ENCODE results near the gene VPS37D.

Gene VPS37D

GRCh38 chr7:73688288-73688687, 20.7 kb downstream of the VPS37D start:
- no peak overlapping the region for H3K9ac ChIP-seq
- H3K4me2 ChIP-seq = no peak overlapping the region
- no peaks in the 10 kb centered on the region for H3K9me3 ChIP-seq (replicated peaks in 1 of 11)
- peaks cover 18 to 67% (median 46%) of the 10 kb centered on the region in 10 experiments for H3K4me1 ChIP-seq
- H3K36me3 ChIP-seq = peaks cover 62 to 84% (median 78%) of the 10 kb centered on the region in 11 experiments
- H4K20me1 ChIP-seq = peaks cover 0 to 96% (median 82%) of the 10 kb centered on the region in 11 experiments; a peak in 20 of 22 replicates
- H3K27ac ChIP-seq = no peak overlapping the region
- H3K27me3 ChIP-seq = no peaks in the 10 kb centered on the region
- H3K4me3 ChIP-seq = no peak overlapping the region
- no peak for TF ChIP-seq Cebpa-rat (IDR thresholded peaks at IDR 0.05)

- Histone ChIP-seq H3K36me3 (peaks cover 86 to 100% (median 96%) of the 10 kb centered on the region in 11 experiments), H3K4me1 (peaks cover 27 to 69% (median 54%) of the 10 kb centered on the region in 10 experiments), H3K9me3 (replicated peaks in 1 of 11) (no peaks in the 10 kb centered on the region), H3K4me3 (no peak overlapping the region), H3K27me3 (no peaks in the 10 kb centered on the region), H3K9ac (no peak overlapping the region), H3K4me2 (peak overlapping the region in 1 of 11 experiments; percentile 39; a peak in 2 of 22 replicates), H4K20me1 (peaks cover 0 to 100% (median 97%) of the 10 kb centered on the region in 11 experiments; a peak in 21 of 22 replicates), H3K27ac (no peak overlapping the region)
- no peak for TF ChIP-seq Cebpa-rat (IDR thresholded peaks at IDR 0.05)
These were observed 23.0 kb downstream of the VPS37D start for GRCh38 chr7:73690646-73691045.

GRCh38 chr7:73696372-73696771, 28.7 kb downstream of the VPS37D start:
- H3K9me3 ChIP-seq (replicated peaks in 1 of 11) = no peaks in the 10 kb centered on the region
- no peak for TF ChIP-seq Cebpa-rat (IDR thresholded peaks at IDR 0.05)
- H3K4me1 ChIP-seq = peaks cover 35 to 59% (median 46%) of the 10 kb centered on the region in 10 experiments
- peaks cover 80 to 89% (median 84%) of the 10 kb centered on the region in 11 experiments for H3K36me3 ChIP-seq
- H3K4me3 ChIP-seq = no peak overlapping the region
- H4K20me1 ChIP-seq = peaks cover 0 to 100% (median 99%) of the 10 kb centered on the region in 11 experiments; a peak in 21 of 22 replicates
- peaks cover 0 to 4% (median 0%) of the 10 kb centered on the region in 11 experiments; a peak in 2 of 22 replicates for H3K27me3 ChIP-seq
- no peak overlapping the region for H3K9ac ChIP-seq
- no peak overlapping the region for H3K27ac ChIP-seq
- no peak overlapping the region for H3K4me2 ChIP-seq

GRCh38 chr7:73698410-73698809, 30.8 kb downstream of the VPS37D start:
- no peak overlapping the region for H3K4me2 ChIP-seq
- H3K27ac ChIP-seq = no peak overlapping the region
- no peak overlapping the region for H3K4me3 ChIP-seq
- no peaks in the 10 kb centered on the region for H3K9me3 ChIP-seq (replicated peaks in 1 of 11)
- peaks cover 17 to 58% (median 54%) of the 10 kb centered on the region in 10 experiments for H3K4me1 ChIP-seq
- peaks cover 0 to 100% (median 96%) of the 10 kb centered on the region in 11 experiments; a peak in 21 of 22 replicates for H4K20me1 ChIP-seq
- H3K36me3 ChIP-seq = peaks cover 60 to 81% (median 64%) of the 10 kb centered on the region in 11 experiments
- H3K9ac ChIP-seq = peak overlapping the region in 1 of 11 experiments; percentile 12; a peak in 1 of 22 replicates
- H3K27me3 ChIP-seq = peaks cover 0 to 23% (median 10%) of the 10 kb centered on the region in 11 experiments; a peak in 13 of 22 replicates
- no peak for TF ChIP-seq Cebpa-rat (IDR thresholded peaks at IDR 0.05)

GRCh38 chr7:73699370-73700068, 31.9 kb downstream of the VPS37D start:
- TF ChIP-seq Cebpa-rat (IDR thresholded peaks at IDR 0.05) = no peak
- Histone ChIP-seq H3K4me2 (peak overlapping the region in 8 of 11 experiments; percentile 1 to 65 (median 52); a peak in 13 of 22 replicates), H3K4me3 (no peak overlapping the region), H3K9ac (peak overlapping the region in 2 of 11 experiments; percentile 21; a peak in 3 of 22 replicates), H3K36me3 (peaks cover 51 to 72% (median 53%) of the 10 kb centered on the region in 11 experiments), H3K27me3 (peaks cover 0 to 31% (median 10%) of the 10 kb centered on the region in 11 experiments; a peak in 13 of 22 replicates), H3K9me3 (replicated peaks in 1 of 11) (no peaks in the 10 kb centered on the region), H3K4me1 (peaks cover 13 to 56% (median 51%) of the 10 kb centered on the region in 10 experiments), H3K27ac (no peak overlapping the region), H4K20me1 (peaks cover 0 to 97% (median 92%) of the 10 kb centered on the region in 11 experiments; a peak in 20 of 22 replicates)

GRCh38 chr7:73700069-73700423, 32.4 kb downstream of the VPS37D start:
- peaks cover 15 to 56% (median 51%) of the 10 kb centered on the region in 10 experiments for H3K4me1 ChIP-seq
- H3K9me3 ChIP-seq (replicated peaks in 1 of 11) = no peaks in the 10 kb centered on the region
- peaks cover 0 to 36% (median 10%) of the 10 kb centered on the region in 11 experiments; a peak in 13 of 22 replicates for H3K27me3 ChIP-seq
- no peak overlapping the region for H3K4me3 ChIP-seq
- peaks cover 0 to 97% (median 92%) of the 10 kb centered on the region in 11 experiments; a peak in 20 of 22 replicates for H4K20me1 ChIP-seq
- H3K9ac ChIP-seq = peak overlapping the region in 2 of 11 experiments; percentile 21; a peak in 3 of 22 replicates
- H3K27ac ChIP-seq = no peak overlapping the region
- H3K4me2 ChIP-seq = peak overlapping the region in 8 of 11 experiments; percentile 1 to 65 (median 52); a peak in 12 of 22 replicates
- H3K36me3 ChIP-seq = peaks cover 45 to 67% (median 48%) of the 10 kb centered on the region in 11 experiments
- TF ChIP-seq Cebpa-rat (IDR thresholded peaks at IDR 0.05) = no peak

- Histone ChIP-seq H3K9me3 (replicated peaks in 1 of 11) (no peaks in the 10 kb centered on the region), H3K4me1 (peaks cover 21 to 56% (median 51%) of the 10 kb centered on the region in 10 experiments), H3K9ac (no peak overlapping the region), H3K36me3 (peaks cover 39 to 61% (median 42%) of the 10 kb centered on the region in 11 experiments), H3K27ac (no peak overlapping the region), H3K27me3 (peaks cover 0 to 42% (median 10%) of the 10 kb centered on the region in 11 experiments; a peak in 13 of 22 replicates), H3K4me3 (no peak overlapping the region), H3K4me2 (no peak overlapping the region), H4K20me1 (peaks cover 0 to 97% (median 92%) of the 10 kb centered on the region in 11 experiments; a peak in 20 of 22 replicates)
- TF ChIP-seq Cebpa-rat (IDR thresholded peaks at IDR 0.05) = no peak
These were observed 33.0 kb downstream of the VPS37D start for GRCh38 chr7:73700581-73701134.

- H3K27ac ChIP-seq = no peak overlapping the region
These were observed 33.8 kb downstream of the VPS37D start for GRCh38 chr7:73701357-73701995.

More at GRCh38 chr7:73701357-73701995, 33.8 kb downstream of the VPS37D start:
- Histone ChIP-seq H3K27me3 (peaks cover 0 to 50% (median 10%) of the 10 kb centered on the region in 11 experiments; a peak in 13 of 22 replicates), H3K4me2 (peak overlapping the region in 3 of 11 experiments; percentile 53 to 70 (median 54); a peak in 5 of 22 replicates), H3K9ac (no peak overlapping the region), H3K4me1 (peaks cover 29 to 64% (median 59%) of the 10 kb centered on the region in 10 experiments), H3K36me3 (peaks cover 31 to 53% (median 34%) of the 10 kb centered on the region in 11 experiments), H3K9me3 (replicated peaks in 1 of 11) (no peaks in the 10 kb centered on the region), H3K4me3 (no peak overlapping the region), H4K20me1 (peaks cover 0 to 97% (median 92%) of the 10 kb centered on the region in 11 experiments; a peak in 20 of 22 replicates)
- no peak for TF ChIP-seq Cebpa-rat (IDR thresholded peaks at IDR 0.05)
